Fibroblast of lung (primary cell): Measurements from ENCODE around the gene FAM53B.

Source experiments
- CTCF ChIP-seq, 2 donors: IDR thresholded peaks in 1 of 2; conservative IDR thresholded peaks in 1 of 2; 1 replicate in 1 of 2; 2 replicates in 1 of 2; pipeline ENCODE4 v1.5.1; 2011 to 2012; ENCODE audit warnings: low read length in 2 of 2, control low read depth in 1 of 2, inconsistent platforms in 1 of 2, low read depth in 1 of 2, mild to moderate bottlenecking in 1 of 2
- EZH2 ChIP-seq: IDR thresholded peaks from 2 replicates; pipeline ENCODE4 v1.5.1; 2012; ENCODE audit warnings: low read length, control low read depth, mild to moderate bottlenecking; ENCODE audit errors: missing control alignments

- TF ChIP-seq CTCF (conservative IDR thresholded peaks at IDR 0.05 in 1 of 2, IDR thresholded peaks at IDR 0.05 in 1 of 2; ENCODE audit: low read depth in 1 of 2, low read length in 2 of 2) (no peak), EZH2 (no peak)
Observed at GRCh38 chr10:124619802-124620490, 124.2 kb downstream of the FAM53B start.
